Keratinocyte (primary cell): ENCODE results near the gene SLC12A5.

Experiments
- CTCF ChIP-seq, 3 experiments: IDR thresholded peaks in 1 of 3; conservative IDR thresholded peaks in 1 of 3; optimal IDR thresholded peaks in 1 of 3; 2 replicates in 2 of 3; 3 replicates in 1 of 3; pipeline versions ENCODE3 to v1.5.1; 2011; ENCODE audit warnings: low read length in 3 of 3, mild to moderate bottlenecking in 3 of 3, moderate library complexity in 2 of 3, control low read depth in 1 of 3, inconsistent platforms in 1 of 3; ENCODE audit not compliant: insufficient read depth in 2 of 3; ENCODE audit errors: extremely low read depth in 1 of 3
- EZH2 ChIP-seq: IDR thresholded peaks from one replicate; pipeline ENCODE4 v1.6.1; 2012; ENCODE audit warnings: inconsistent platforms, mild to moderate bottlenecking, low read length, moderate library complexity

DNA sequence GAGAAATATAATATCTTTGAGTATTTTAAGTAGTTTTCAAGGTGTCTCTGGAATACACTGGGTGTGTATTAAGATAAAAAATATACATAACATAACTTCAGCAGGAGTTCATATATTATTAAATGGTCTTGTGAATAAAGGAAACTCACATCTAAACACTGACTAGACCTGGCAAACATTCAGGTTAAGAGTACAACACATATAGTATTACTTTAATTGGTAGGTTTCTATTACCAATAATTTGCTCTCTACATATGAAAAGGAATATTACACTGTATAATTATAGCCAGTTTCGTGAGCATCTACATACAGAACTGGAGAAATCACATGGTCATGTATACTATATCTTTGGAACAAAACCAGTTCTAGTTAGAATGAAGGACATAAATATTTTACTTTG is 52.1 kb downstream of the SLC12A5 start:
- TF ChIP-seq CTCF (optimal IDR thresholded peaks at IDR 0.05 in 1 of 3, IDR thresholded peaks at IDR 0.05 in 1 of 3, conservative IDR thresholded peaks at IDR 0.05 in 1 of 3; ENCODE audit: extremely low read depth in 1 of 3, insufficient read depth in 2 of 3, low read length in 3 of 3): no peak
- TF ChIP-seq EZH2: no peak
